Heart right ventricle (tissue), 16 donors: ENCODE measurements around the gene ADCY5. TPM values are rescaled to one million over a fixed set of nuclear protein-coding genes. Genes with fewer than 3 reads are reported as not detected.

Experiments
- ATAC-seq, 8 donors: fragments of 200-7000 bp; cut with Tn5 transposase; one replicate each; pipeline ENCODE4 v1.9.1; 2020; ENCODE audit warnings: mild to moderate bottlenecking in 8 of 8, moderate library complexity in 8 of 8, moderate number of reproducible peaks in 1 of 8
- DNase-seq, 2 donors: peaks; one replicate each; pipeline ENCODE4 v3.0.0-alpha.2; 2020
- H3K27ac ChIP-seq, 10 donors: fragments of 200-600 bp; sonication (generic) in 2 of 10; one replicate each; pipeline versions ENCODE4 v1.5.0 to v1.8.0; 2020 to 2022; ENCODE audit warnings: mild to moderate bottlenecking in 3 of 10
- H3K27me3 ChIP-seq, 7 donors: fragments of 200-600 bp; one replicate each; pipeline ENCODE4 v1.8.0; 2021 to 2022; ENCODE audit warnings: mild to moderate bottlenecking in 2 of 7
- H3K36me3 ChIP-seq, 9 donors: fragments of 200-600 bp; sonication (generic) in 1 of 9; one replicate each; pipeline versions ENCODE4 v1.5.0 to v1.8.0; 2020 to 2022; ENCODE audit warnings: mild to moderate bottlenecking in 2 of 9
- H3K4me1 ChIP-seq, 9 donors: fragments of 200-600 bp; sonication (generic) in 1 of 9; one replicate each; pipeline versions ENCODE4 v1.5.0 to v1.8.0; 2020 to 2022; ENCODE audit warnings: mild to moderate bottlenecking in 4 of 9
- H3K4me3 ChIP-seq, 10 donors: fragments of 200-600 bp; sonication (generic) in 2 of 10; one replicate each; pipeline versions ENCODE4 v1.5.0 to v1.8.0; 2020 to 2022; ENCODE audit warnings: mild to moderate bottlenecking in 7 of 10, moderate library complexity in 2 of 10
- H3K9me3 ChIP-seq, 11 donors: fragments of 200-600 bp in 10 of 11; sonication (generic) in 2 of 11; one replicate each; pipeline versions ENCODE4 v1.5.0 to v1.8.0; 2013 to 2022; ENCODE audit warnings: mild to moderate bottlenecking in 2 of 11, control low read depth in 1 of 11, moderate library complexity in 1 of 11
- CTCF ChIP-seq, 9 donors: fragments of 200-600 bp; sonication (generic) in 2 of 9; IDR thresholded peaks; one replicate each; pipeline versions ENCODE4 v1.5.0 to v1.8.0; 2021 to 2022; ENCODE audit warnings: antibody characterized with exemption in 9 of 9, mild to moderate bottlenecking in 5 of 9, moderate library complexity in 1 of 9
- WGBS, 2 donors: extraction: QIAGEN DNeasy Blood & Tissue Kit; methylation state at CpG; one replicate each; pipeline ENCODE4 v1.1.7; 2013; ENCODE audit warnings: inconsistent platforms in 1 of 2; 5-methylcytosine and 5-hydroxymethylcytosine counted together
- intact Hi-C, 10 donors: fragments of 100-400 bp; cut with DNase I; formaldehyde crosslinking; loops; one replicate each; pipeline versions ENCODE4 v1.11.1 to v1.14.2; 2022
- polyA plus RNA-seq, 2 donors: library from polyadenylated mRNA; stranded (reverse); fragments of 200-250 nt; gene quantifications; one replicate each; pipeline ENCODE4 v1.2.3, GENCODE V29; 2013
- total RNA-seq, 10 donors: library from RNA; stranded (reverse); fragmentation: NEBNext Ultra II Directional in 3 of 10; extraction: Animal tissue kit (Norgen Biotek cat#: 25700) in 3 of 10; gene quantifications; one replicate each; pipeline versions ENCODE4 v1.2.1 to v1.2.4, GENCODE V29; 2021 to 2023
- donor health status: Arrhythmogenic right ventricular cardiomyopathy.
- donor health status: ischemic (EF 13 %, LVEDD 7.1; RV severe dilation, severe dysfunction).
- donor health status: healthy with polysubstance abuse.
- donor health status: DM: no; HTN: yes; CAD: no.
- donor health status: DM: no; HTN: no; CAD: no.
- donor health status: ischemic (EF 25% LVEDD 6.9; RV normal size, moderate dysfunction).
- donor health status: ischemic (EF 25% LVEDD 5.7; RV mildly dilated, moderate dysfunction).
- donor health status: healthy.
- donor health status: DM: yes; HTN: yes; CAD: no.
- donor health status: Ischemic cardiomyopathy.
- donor health status: ischemic (EF 35%, LVEDD 5.7; RV mildly dilated, moderate dysfunction).
- donor health status: nonischemic (EF 11% LVEDD 7.7; RV severe dilation, severe dysfunction).
- donor health status: DM: yes; HTN: yes; CAD: no.
- donor health status: PGD.
- donor health status: ischemic (EF 29% LVEDD 5.4; RV normal size, mild dysfunction).
- donor health status: nonischemic (EF 23%, LVEDD 6.1; RV moderate dilation, normal function).

The ADCY5 gene
- total and polyA plus RNA-seq, 12 donors, result 37.2 to 245 (median 198) TPM

- Histone ChIP-seq H3K27me3 (no peaks in the 10 kb centered on the region), H3K27ac (peak overlapping the region; percentile 66 to 94 (median 87)), H3K9me3 (no peaks in the 10 kb centered on the region), H3K4me3 (peak overlapping the region in 5 of 10 donors; percentile 5 to 37 (median 24)), H3K4me1 (peaks cover 19 to 99% (median 87%) of the 10 kb centered on the region in 9 donors), H3K36me3 (no peaks in the 10 kb centered on the region)
- intact Hi-C loops, result loop anchor here in 3 of 10 donors (5.0 kb wide), 4 partner anchors 39 to 56 kb away; no protein-coding TSS in a partner anchor
- DNase-seq, result peak; percentile 59 to 69
- no peak for TF ChIP-seq CTCF (IDR thresholded peaks at IDR 0.05)
- ATAC-seq, result peak; percentile 24 to 71 (median 48)
- WGBS, 2 donors, result 34 to 45% methylated on average over 8 of the region's 8 CpGs
Measured at GRCh38 chr3:123385981-123386380, 62.9 kb downstream of the ADCY5 start.

- intact Hi-C loops, result loop anchor here in 3 of 10 donors (5.0 kb wide), 4 partner anchors 38 to 57 kb away; no protein-coding TSS in a partner anchor
Measured at GRCh38 chr3:123385499-123385898, 63.4 kb downstream of the ADCY5 start.

GRCh38 chr3:123385001-123385401 lies 63.9 kb downstream of the ADCY5 start:
- intact Hi-C loops, result loop anchor here in 3 of 10 donors (5.0 kb wide), 4 partner anchors 38 to 57 kb away; no protein-coding TSS in a partner anchor
- ATAC-seq, result peak; percentile 40 to 81 (median 64)
- Histone ChIP-seq H3K4me3 (peak overlapping the region in 8 of 10 donors; percentile 4 to 37 (median 22)), H3K36me3 (no peaks in the 10 kb centered on the region), H3K27ac (peak overlapping the region; percentile 66 to 94 (median 87)), H3K4me1 (peaks cover 15 to 99% (median 84%) of the 10 kb centered on the region in 9 donors), H3K9me3 (no peaks in the 10 kb centered on the region), H3K27me3 (no peaks in the 10 kb centered on the region)
- peak; percentile 47 to 75 for DNase-seq
- WGBS, 2 donors, result 24 to 38% methylated on average over 9 of the region's 9 CpGs
- TF ChIP-seq CTCF (IDR thresholded peaks at IDR 0.05), result peak in 2 of 9 donors; percentile 23 to 26

More at GRCh38 chr3:123385499-123385898, 63.4 kb downstream of the ADCY5 start:
- H3K27ac ChIP-seq, result peak overlapping the region; percentile 66 to 94 (median 87)
- H3K36me3 ChIP-seq, result no peaks in the 10 kb centered on the region
- H3K27me3 ChIP-seq, result no peaks in the 10 kb centered on the region
- H3K9me3 ChIP-seq, result no peaks in the 10 kb centered on the region
- DNase-seq (no peak), ATAC-seq (no peak)
- peak overlapping the region in 7 of 10 donors; percentile 5 to 37 (median 24) for H3K4me3 ChIP-seq
- 73 to 77% methylated on average over 4 of the region's 4 CpGs for WGBS, 2 donors
- no peak for TF ChIP-seq CTCF (IDR thresholded peaks at IDR 0.05)
- peaks cover 15 to 99% (median 82%) of the 10 kb centered on the region in 9 donors for H3K4me1 ChIP-seq

DNA sequence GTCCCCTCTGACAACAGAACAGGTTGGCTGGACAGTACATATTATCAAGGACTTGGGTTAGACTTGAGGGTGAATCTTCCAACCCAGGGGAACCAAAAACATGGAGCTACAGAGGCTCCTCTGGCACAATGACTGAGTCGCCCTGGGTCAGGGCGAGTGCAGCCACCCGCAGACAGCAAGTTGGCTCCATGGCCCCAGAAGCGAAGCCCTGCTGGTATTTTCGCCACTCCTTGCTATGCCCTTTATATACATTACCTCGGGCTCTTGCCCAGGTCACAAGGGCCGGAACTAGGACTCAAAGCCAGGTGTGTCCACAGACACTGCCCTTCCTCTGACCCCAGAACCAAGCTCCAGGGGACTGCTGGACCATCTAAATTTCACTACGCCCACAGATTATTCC lies 64.6 kb downstream of the ADCY5 start:
- Histone ChIP-seq H3K4me3 (peak overlapping the region in 3 of 10 donors; percentile 19 to 24 (median 24)), H3K4me1 (peaks cover 10 to 99% (median 86%) of the 10 kb centered on the region in 9 donors), H3K27ac (peak overlapping the region; percentile 66 to 94 (median 87)), H3K36me3 (no peaks in the 10 kb centered on the region), H3K9me3 (no peaks in the 10 kb centered on the region), H3K27me3 (no peaks in the 10 kb centered on the region)
- TF ChIP-seq CTCF (IDR thresholded peaks at IDR 0.05), result no peak
- DNase-seq (no peak), ATAC-seq (no peak)
- intact Hi-C loops, result loop anchor here in 1 of 10 donors (5.0 kb wide), 1 partner anchor 63 kb away; the partner anchor contains the start of gene ADCY5
- WGBS, 2 donors, result 42 to 68% methylated on average over 8 of the region's 8 CpGs
